GM12878 (cell line): ENCODE results near the gene TMEM259. TPM values are rescaled to one million over a fixed set of nuclear protein-coding genes. Genes with fewer than 3 reads are reported as not detected.

Experiments
- ATAC-seq: fragments of 200-7000 bp; cut with Tn5 transposase; 3 replicates; pipeline ENCODE4 v1.9.1; 2020; ENCODE audit warnings: mild to moderate bottlenecking, moderate library complexity
- BruUV-seq: library from RNA; stranded (reverse); fragments of 400-500 nt; replicated peaks from 2 replicates; lab custom pipeline; 2021; lab: Mats Ljungman, UMichigan
- CTCF ChIA-PET: fragments of 300-600 bp; sonication (Branson Sonifier 250); formaldehyde crosslinking; extraction: SDS; loops from one replicate; lab custom pipeline; 2021; ENCODE audit warnings: inconsistent platforms; lab: Yijun Ruan, JAX
- POLR2A ChIA-PET: fragments of 350-600 bp; formaldehyde crosslinking; extraction: SDS; loops from one replicate; lab custom pipeline; 2021; ENCODE audit warnings: inconsistent platforms; lab: Charles Lee
- RAD21 ChIA-PET: fragments of 300-600 bp; sonication (Branson Sonifier 250); formaldehyde crosslinking; loops from one replicate; lab custom pipeline; 2023; ENCODE audit warnings: antibody characterized with exemption; ENCODE audit not compliant: unreplicated experiment; lab: Charles Lee
- SMC1A ChIA-PET: fragments of 300-600 bp; sonication (Branson Sonifier 250); formaldehyde crosslinking; loops from one replicate; lab custom pipeline; 2023; ENCODE audit not compliant: unreplicated experiment, uncharacterized antibody; lab: Charles Lee
- DNase-seq: peaks from one replicate; pipeline ENCODE4 v3.0.0-alpha.2; 2011; ENCODE audit warnings: low read depth, low spot score
- FAIRE-seq: peaks from 3 replicates; lab custom pipeline; 2011; peaks lifted over from hg19 to GRCh38; lab: Jason Lieb, UNC
- H2AFZ ChIP-seq: 2 replicates; pipeline ENCODE4 v1.6.0; 2011; ENCODE audit warnings: low read depth, low read length, control low read depth; ENCODE audit not compliant: control insufficient read depth
- H3K27ac ChIP-seq: 2 replicates; pipeline ENCODE4 v1.5.1; 2011; ENCODE audit warnings: control low read depth; ENCODE audit not compliant: control insufficient read depth, insufficient read depth
- H3K27me3 ChIP-seq, 2 experiments: replicated peaks in 1 of 2; 2 replicates each; pipeline versions ENCODE4 v1.6.0 to v1.6.1; 2011; ENCODE audit warnings: low read length in 1 of 2; ENCODE audit not compliant: control insufficient read depth in 2 of 2, insufficient read depth in 2 of 2
- H3K36me3 ChIP-seq, 2 experiments: 2 replicates each; pipeline ENCODE4 v1.5.1; 2011; ENCODE audit warnings: low read length in 1 of 2; ENCODE audit not compliant: control insufficient read depth in 2 of 2, insufficient read depth in 2 of 2
- H3K4me1 ChIP-seq: 2 replicates; pipeline ENCODE4 v1.6.1; 2011; ENCODE audit warnings: mild to moderate bottlenecking, low read length, moderate library complexity, mixed read lengths; ENCODE audit not compliant: control insufficient read depth, insufficient read depth
- H3K4me2 ChIP-seq: 2 replicates; pipeline ENCODE4 v1.6.0; 2011; ENCODE audit warnings: control low read depth; ENCODE audit not compliant: control insufficient read depth, insufficient read depth
- H3K4me3 ChIP-seq: fragments of 200-600 bp; sonication (generic); 2 replicates; pipeline ENCODE4 v1.5.1; 2016
- H3K79me2 ChIP-seq: 2 replicates; pipeline ENCODE4 v1.6.0; 2011; ENCODE audit warnings: low read length; ENCODE audit not compliant: control insufficient read depth, insufficient read depth
- H3K9ac ChIP-seq: 2 replicates; pipeline ENCODE4 v1.8.0; 2011; ENCODE audit warnings: low read length, control low read depth, mixed read lengths; ENCODE audit not compliant: control insufficient read depth, insufficient read depth
- H3K9me3 ChIP-seq: replicated peaks from 3 replicates; pipeline ENCODE4 v1.5.1; 2011; ENCODE audit warnings: mild to moderate bottlenecking, low read length; ENCODE audit not compliant: control insufficient read depth, insufficient read depth
- H4K20me1 ChIP-seq: 2 replicates; pipeline ENCODE4 v1.6.0; 2011; ENCODE audit not compliant: control insufficient read depth, insufficient read depth
- ATF7 ChIP-seq: fragments of 450-650 bp; IDR thresholded peaks from 2 replicates; pipeline ENCODE4 v1.6.1; 2016; ENCODE audit warnings: low read depth, mild to moderate bottlenecking
- CREM ChIP-seq: IDR thresholded peaks from 2 replicates; pipeline ENCODE4 v1.6.1; 2014; ENCODE audit warnings: antibody characterized with exemption, low read depth
- GATAD2B ChIP-seq: fragments of 450-650 bp; conservative IDR thresholded peaks from 2 replicates; pipeline ENCODE4 v1.6.1; 2017; ENCODE audit warnings: low read depth, mild to moderate bottlenecking, moderate library complexity
- PML ChIP-seq: IDR thresholded peaks from 2 replicates; pipeline ENCODE4 v1.6.1; 2012; ENCODE audit warnings: low read length, inconsistent platforms
- POLR2AphosphoS2 ChIP-seq: IDR thresholded peaks from 2 replicates; pipeline ENCODE4 v1.6.1; 2011; ENCODE audit warnings: low read depth, mild to moderate bottlenecking, low read length, improper control_type of control experiment, moderate library complexity
- ZNF24 ChIP-seq: fragments of 450-650 bp; IDR thresholded peaks from 2 replicates; pipeline ENCODE4 v1.6.1; 2017; ENCODE audit warnings: antibody characterized with exemption, mild to moderate bottlenecking
- WGBS: methylation state at CpG from one replicate; pipeline ENCODE4 v1.1.6; 2016; ENCODE audit warnings: low lambda C conversion rate; ENCODE audit not compliant: insufficient replicate concordance, insufficient coverage; ENCODE audit errors: missing lambda C conversion rate; 5-methylcytosine and 5-hydroxymethylcytosine counted together
- in situ Hi-C: fragments of 300-500 bp; cut with MboI; formaldehyde crosslinking; loops from 9 replicates; pipeline ENCODE4 v1.14.3; 2018; ENCODE audit warnings: mixed read lengths
- intact Hi-C: fragments of 100-400 bp; cut with micrococcal nuclease; formaldehyde crosslinking; loops from one replicate; pipeline ENCODE4 v1.14.2; 2022; ENCODE audit not compliant: unreplicated experiment
- polyA plus RNA-seq, 11 experiments: library from polyadenylated mRNA; depleted of rRNA in 4 of 11; unstranded in 6 of 11; stranded (reverse) in 5 of 11; fragments of >200 nt; fragmentation: Nextera tagmentation in 4 of 11; fragmentation: Illumina TruSeq in 1 of 11; extraction: Ambion mirVana in 4 of 11; extraction: Trizol in 1 of 11; gene quantifications; 1 replicate in 1 of 11; 2 replicates in 10 of 11; pipeline versions ENCODE4 v1.2.1 to v1.2.3, GENCODE V29; 2011 to 2016; ENCODE audit warnings: inconsistent platforms in 2 of 11, missing spikeins in 2 of 11, low read depth in 1 of 11
- total RNA-seq, 4 experiments: library from RNA; depleted of rRNA in 3 of 4; stranded (reverse); fragments of >200 nt in 3 of 4; fragmentation: Illumina TruSeq in 1 of 4; extraction: Trizol in 1 of 4; gene quantifications; 2 replicates each; pipeline versions ENCODE4 v1.2.1 to v1.2.3, GENCODE V29; 2013 to 2021
- TF ChIP-seq, protein P1 (sequence below): IDR thresholded peaks from 2 replicates; pipeline ENCODE4 v1.6.1; 2012; ENCODE audit warnings: low read depth, low read length, improper control_type of control experiment
- TF ChIP-seq, protein P2 (sequence below): fragments of 450-650 bp; IDR thresholded peaks from 2 replicates; pipeline ENCODE4 v1.6.1; 2017; ENCODE audit warnings: low read depth, mild to moderate bottlenecking, moderate library complexity
- TF ChIP-seq, protein P3 (sequence below): IDR thresholded peaks from 2 replicates; pipeline ENCODE4 v1.6.1; 2012; ENCODE audit warnings: improper control_type of control experiment, low read depth, low read length; ENCODE audit not compliant: insufficient replicate concordance
- TF ChIP-seq, protein P4 (sequence below): fragments of 450-650 bp; IDR thresholded peaks from 2 replicates; pipeline ENCODE4 v1.6.1; 2017; ENCODE audit warnings: borderline replicate concordance

The TMEM259 gene
- total and polyA plus RNA-seq, 10 of the 15 experiments (the other 5 are each of a cell fraction or from before 2014, with no cell fraction given), result 0.43 to 184 (median 62.0) TPM

GRCh38 chr19:992670-993055 lies 28.3 kb downstream of the TMEM259 start:
- TF ChIP-seq ATF7 (no peak), PML (no peak), ZNF24 (no peak), GATAD2B (no peak), CREM (no peak), POLR2AphosphoS2 (no peak)
- TF ChIP-seq, protein P1, sequence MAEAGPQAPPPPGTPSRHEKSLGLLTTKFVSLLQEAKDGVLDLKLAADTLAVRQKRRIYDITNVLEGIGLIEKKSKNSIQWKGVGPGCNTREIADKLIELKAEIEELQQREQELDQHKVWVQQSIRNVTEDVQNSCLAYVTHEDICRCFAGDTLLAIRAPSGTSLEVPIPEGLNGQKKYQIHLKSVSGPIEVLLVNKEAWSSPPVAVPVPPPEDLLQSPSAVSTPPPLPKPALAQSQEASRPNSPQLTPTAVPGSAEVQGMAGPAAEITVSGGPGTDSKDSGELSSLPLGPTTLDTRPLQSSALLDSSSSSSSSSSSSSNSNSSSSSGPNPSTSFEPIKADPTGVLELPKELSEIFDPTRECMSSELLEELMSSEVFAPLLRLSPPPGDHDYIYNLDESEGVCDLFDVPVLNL, result no peak
- TF ChIP-seq, protein P2, sequence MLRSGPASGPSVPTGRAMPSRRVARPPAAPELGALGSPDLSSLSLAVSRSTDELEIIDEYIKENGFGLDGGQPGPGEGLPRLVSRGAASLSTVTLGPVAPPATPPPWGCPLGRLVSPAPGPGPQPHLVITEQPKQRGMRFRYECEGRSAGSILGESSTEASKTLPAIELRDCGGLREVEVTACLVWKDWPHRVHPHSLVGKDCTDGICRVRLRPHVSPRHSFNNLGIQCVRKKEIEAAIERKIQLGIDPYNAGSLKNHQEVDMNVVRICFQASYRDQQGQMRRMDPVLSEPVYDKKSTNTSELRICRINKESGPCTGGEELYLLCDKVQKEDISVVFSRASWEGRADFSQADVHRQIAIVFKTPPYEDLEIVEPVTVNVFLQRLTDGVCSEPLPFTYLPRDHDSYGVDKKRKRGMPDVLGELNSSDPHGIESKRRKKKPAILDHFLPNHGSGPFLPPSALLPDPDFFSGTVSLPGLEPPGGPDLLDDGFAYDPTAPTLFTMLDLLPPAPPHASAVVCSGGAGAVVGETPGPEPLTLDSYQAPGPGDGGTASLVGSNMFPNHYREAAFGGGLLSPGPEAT, result no peak
- TF ChIP-seq, protein P3, sequence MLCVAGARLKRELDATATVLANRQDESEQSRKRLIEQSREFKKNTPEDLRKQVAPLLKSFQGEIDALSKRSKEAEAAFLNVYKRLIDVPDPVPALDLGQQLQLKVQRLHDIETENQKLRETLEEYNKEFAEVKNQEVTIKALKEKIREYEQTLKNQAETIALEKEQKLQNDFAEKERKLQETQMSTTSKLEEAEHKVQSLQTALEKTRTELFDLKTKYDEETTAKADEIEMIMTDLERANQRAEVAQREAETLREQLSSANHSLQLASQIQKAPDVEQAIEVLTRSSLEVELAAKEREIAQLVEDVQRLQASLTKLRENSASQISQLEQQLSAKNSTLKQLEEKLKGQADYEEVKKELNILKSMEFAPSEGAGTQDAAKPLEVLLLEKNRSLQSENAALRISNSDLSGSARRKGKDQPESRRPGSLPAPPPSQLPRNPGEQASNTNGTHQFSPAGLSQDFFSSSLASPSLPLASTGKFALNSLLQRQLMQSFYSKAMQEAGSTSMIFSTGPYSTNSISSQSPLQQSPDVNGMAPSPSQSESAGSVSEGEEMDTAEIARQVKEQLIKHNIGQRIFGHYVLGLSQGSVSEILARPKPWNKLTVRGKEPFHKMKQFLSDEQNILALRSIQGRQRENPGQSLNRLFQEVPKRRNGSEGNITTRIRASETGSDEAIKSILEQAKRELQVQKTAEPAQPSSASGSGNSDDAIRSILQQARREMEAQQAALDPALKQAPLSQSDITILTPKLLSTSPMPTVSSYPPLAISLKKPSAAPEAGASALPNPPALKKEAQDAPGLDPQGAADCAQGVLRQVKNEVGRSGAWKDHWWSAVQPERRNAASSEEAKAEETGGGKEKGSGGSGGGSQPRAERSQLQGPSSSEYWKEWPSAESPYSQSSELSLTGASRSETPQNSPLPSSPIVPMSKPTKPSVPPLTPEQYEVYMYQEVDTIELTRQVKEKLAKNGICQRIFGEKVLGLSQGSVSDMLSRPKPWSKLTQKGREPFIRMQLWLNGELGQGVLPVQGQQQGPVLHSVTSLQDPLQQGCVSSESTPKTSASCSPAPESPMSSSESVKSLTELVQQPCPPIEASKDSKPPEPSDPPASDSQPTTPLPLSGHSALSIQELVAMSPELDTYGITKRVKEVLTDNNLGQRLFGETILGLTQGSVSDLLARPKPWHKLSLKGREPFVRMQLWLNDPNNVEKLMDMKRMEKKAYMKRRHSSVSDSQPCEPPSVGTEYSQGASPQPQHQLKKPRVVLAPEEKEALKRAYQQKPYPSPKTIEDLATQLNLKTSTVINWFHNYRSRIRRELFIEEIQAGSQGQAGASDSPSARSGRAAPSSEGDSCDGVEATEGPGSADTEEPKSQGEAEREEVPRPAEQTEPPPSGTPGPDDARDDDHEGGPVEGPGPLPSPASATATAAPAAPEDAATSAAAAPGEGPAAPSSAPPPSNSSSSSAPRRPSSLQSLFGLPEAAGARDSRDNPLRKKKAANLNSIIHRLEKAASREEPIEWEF, result no peak
- TF ChIP-seq, protein P4, sequence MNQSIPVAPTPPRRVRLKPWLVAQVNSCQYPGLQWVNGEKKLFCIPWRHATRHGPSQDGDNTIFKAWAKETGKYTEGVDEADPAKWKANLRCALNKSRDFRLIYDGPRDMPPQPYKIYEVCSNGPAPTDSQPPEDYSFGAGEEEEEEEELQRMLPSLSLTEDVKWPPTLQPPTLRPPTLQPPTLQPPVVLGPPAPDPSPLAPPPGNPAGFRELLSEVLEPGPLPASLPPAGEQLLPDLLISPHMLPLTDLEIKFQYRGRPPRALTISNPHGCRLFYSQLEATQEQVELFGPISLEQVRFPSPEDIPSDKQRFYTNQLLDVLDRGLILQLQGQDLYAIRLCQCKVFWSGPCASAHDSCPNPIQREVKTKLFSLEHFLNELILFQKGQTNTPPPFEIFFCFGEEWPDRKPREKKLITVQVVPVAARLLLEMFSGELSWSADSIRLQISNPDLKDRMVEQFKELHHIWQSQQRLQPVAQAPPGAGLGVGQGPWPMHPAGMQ, result no peak
- TF ChIP-seq, all 136 proteins: peak for 0
- no TSS peak for BruUV-seq
- no peak overlapping the region for H3K4me3 ChIP-seq
- no peak overlapping the region for H3K27ac ChIP-seq
- no peaks in the 10 kb centered on the region for H3K79me2 ChIP-seq
- DNase-seq (no peak), ATAC-seq (no peak), FAIRE-seq (no peak)
- intact Hi-C loops, result no loop called here
- no peaks in the 10 kb centered on the region for H3K27me3 ChIP-seq
- H3K36me3 ChIP-seq, result peaks cover 4 to 15% of the 10 kb centered on the region in 2 experiments; a peak in 3 of 4 replicates
- no peak overlapping the region for H3K4me2 ChIP-seq
- no peaks in the 10 kb centered on the region for H3K9me3 ChIP-seq
- WGBS, result 92% methylated on average over 12 of the region's 13 CpGs
- no peak overlapping the region for H3K9ac ChIP-seq
- in situ Hi-C loops, result no loop called here
- H4K20me1 ChIP-seq, result no peaks in the 10 kb centered on the region
- CTCF ChIA-PET, result interaction anchor here (0.5 kb wide), 1 partner anchor 222 kb away, joined by 3 read pairs; no protein-coding TSS in a partner anchor
- POLR2A ChIA-PET, result no interaction called here
- no peaks in the 10 kb centered on the region; the same call in 1 of the 2 replicates for H3K4me1 ChIP-seq
- H2AFZ ChIP-seq, result no peak overlapping the region
- RAD21 ChIA-PET, result no interaction called here
- SMC1A ChIA-PET, result no interaction called here
